ENCODE data around the gene SIPA1L3. TPM values are rescaled to one million over a fixed set of nuclear protein-coding genes. Genes with fewer than 3 reads are reported as not detected.

The SIPA1L3 gene
- total RNA-seq, 1 donor from 2014 or later: 8.8 TPM

GRCh38 chr19:37935341-37935740 is 28.3 kb downstream of the SIPA1L3 start:
- Histone ChIP-seq H3K9me3 (replicated peaks) (peaks cover 16% of the 10 kb centered on the region), H3K4me1 (peaks cover 37% of the 10 kb centered on the region), H3K27ac (replicated peaks) (no peak overlapping the region), H3K36me3 (peaks cover 8% of the 10 kb centered on the region), H3K4me3 (no peak overlapping the region), H3K27me3 (ENCODE audit: low read depth) (no peaks in the 10 kb centered on the region)
- intact Hi-C loops (cut with micrococcal nuclease): no loop called here
- no peak for TF ChIP-seq CTCF (IDR thresholded peaks at IDR 0.05; ENCODE audit: borderline replicate concordance)
- no peak for DNase-seq

GRCh38 chr19:37936166-37936565 is 29.2 kb downstream of the SIPA1L3 start:
- TF ChIP-seq CTCF (IDR thresholded peaks at IDR 0.05; ENCODE audit: borderline replicate concordance): no peak

GRCh38 chr19:37936886-37937285 is 29.9 kb downstream of the SIPA1L3 start:
- H3K27ac ChIP-seq (replicated peaks): no peak overlapping the region
- no peak for TF ChIP-seq CTCF (IDR thresholded peaks at IDR 0.05; ENCODE audit: borderline replicate concordance)
- DNase-seq: no peak
- no peak overlapping the region for H3K4me3 ChIP-seq
- H3K27me3 ChIP-seq (ENCODE audit: low read depth): no peaks in the 10 kb centered on the region
- H3K36me3 ChIP-seq: peaks cover 8% of the 10 kb centered on the region
- H3K9me3 ChIP-seq (replicated peaks): peaks cover 16% of the 10 kb centered on the region
- intact Hi-C loops (cut with micrococcal nuclease): no loop called here
- H3K4me1 ChIP-seq: peaks cover 30% of the 10 kb centered on the region

More at GRCh38 chr19:37936166-37936565, 29.2 kb downstream of the SIPA1L3 start:
- Histone ChIP-seq H3K36me3 (peaks cover 8% of the 10 kb centered on the region), H3K9me3 (replicated peaks) (peaks cover 16% of the 10 kb centered on the region), H3K27ac (replicated peaks) (no peak overlapping the region), H3K27me3 (ENCODE audit: low read depth) (no peaks in the 10 kb centered on the region), H3K4me3 (no peak overlapping the region), H3K4me1 (peaks cover 37% of the 10 kb centered on the region)
- intact Hi-C loops (cut with micrococcal nuclease): no loop called here
- DNase-seq: no peak

DNA sequence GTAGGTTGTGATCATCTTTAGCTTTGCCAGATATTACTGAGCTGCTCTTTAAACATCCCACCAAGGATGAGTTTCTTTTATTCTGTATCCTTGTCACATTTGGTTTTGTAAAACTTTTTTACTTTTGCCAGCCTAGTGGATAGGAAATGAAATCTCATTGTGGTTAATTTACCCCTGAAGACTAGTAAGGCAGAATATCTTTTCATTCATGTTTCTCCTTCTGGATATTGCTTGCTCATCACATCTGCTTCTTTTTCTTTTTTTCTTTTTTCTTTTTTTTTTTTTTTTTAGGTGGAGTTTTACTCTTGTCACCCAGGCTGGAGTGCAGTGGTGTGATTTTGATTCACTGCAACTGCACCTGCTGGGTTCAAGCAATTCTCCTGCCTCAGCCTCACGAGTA is 31.3 kb downstream of the SIPA1L3 start:
- peaks cover 8% of the 10 kb centered on the region for H3K36me3 ChIP-seq
- DNase-seq: no peak

DNA sequence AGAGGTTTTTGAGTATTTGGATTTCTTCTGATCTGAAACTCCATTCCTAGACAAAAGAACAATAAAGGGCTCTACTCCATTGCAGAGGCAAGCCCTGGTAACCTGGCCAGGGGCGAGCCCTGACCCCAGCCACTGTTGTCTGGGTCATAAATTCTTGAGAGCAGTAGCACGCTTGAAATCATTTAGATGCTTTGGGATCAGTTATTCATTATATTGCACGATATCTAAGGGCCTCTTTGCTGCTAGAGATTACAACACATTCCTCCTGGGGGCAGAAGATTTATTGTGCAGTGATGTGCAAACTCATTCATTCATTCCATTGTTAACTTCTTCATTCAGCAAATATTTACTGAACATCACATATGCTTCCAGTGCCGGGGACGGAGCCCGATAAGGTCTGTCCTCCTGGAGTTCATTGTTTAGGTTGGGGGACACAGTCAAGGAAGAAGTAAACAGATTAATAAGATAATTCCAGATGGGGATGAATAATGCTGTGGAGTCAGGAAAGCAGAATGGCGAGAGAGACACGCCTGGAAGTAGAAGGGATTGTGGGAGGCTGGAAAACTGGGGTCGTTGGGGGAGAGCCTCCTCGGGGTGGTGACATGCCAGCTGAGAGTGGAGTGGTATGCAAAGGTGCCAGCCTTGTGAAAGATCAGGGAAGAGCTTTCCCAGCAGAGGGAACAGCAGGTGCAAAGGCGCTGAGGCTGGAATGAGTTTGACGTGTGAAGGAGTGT is 34.9 kb downstream of the SIPA1L3 start:
- Histone ChIP-seq H3K27me3 (ENCODE audit: low read depth) (no peaks in the 10 kb centered on the region), H3K27ac (replicated peaks) (no peak overlapping the region), H3K4me1 (no peaks in the 10 kb centered on the region), H3K4me3 (no peak overlapping the region), H3K9me3 (replicated peaks) (no peaks in the 10 kb centered on the region), H3K36me3 (no peaks in the 10 kb centered on the region)
- intact Hi-C loops (cut with micrococcal nuclease): no loop called here
- no peak for TF ChIP-seq CTCF (IDR thresholded peaks at IDR 0.05; ENCODE audit: borderline replicate concordance)
- no peak for DNase-seq

More for the DNA sequence above, 31.3 kb downstream of the SIPA1L3 start:
- intact Hi-C loops (cut with micrococcal nuclease): no loop called here
- peaks cover 16% of the 10 kb centered on the region for H3K9me3 ChIP-seq (replicated peaks)
- H3K27me3 ChIP-seq (ENCODE audit: low read depth): no peaks in the 10 kb centered on the region
- no peak for TF ChIP-seq CTCF (IDR thresholded peaks at IDR 0.05; ENCODE audit: borderline replicate concordance)
- no peak overlapping the region for H3K27ac ChIP-seq (replicated peaks)
- no peak overlapping the region for H3K4me3 ChIP-seq
- H3K4me1 ChIP-seq: peaks cover 15% of the 10 kb centered on the region
